Measurements from ENCODE around the gene CPTP.
"Not testable (repeated sequence)": the region's sequence is repeated elsewhere in the genome, so short reads cannot be mapped to it uniquely, and the experiment has no call there.

Gene CPTP

GRCh38 chr1:1352786-1353388 lies 28.3 kb downstream of the CPTP start:
- peak; percentile 41 for DNase-seq

DNA sequence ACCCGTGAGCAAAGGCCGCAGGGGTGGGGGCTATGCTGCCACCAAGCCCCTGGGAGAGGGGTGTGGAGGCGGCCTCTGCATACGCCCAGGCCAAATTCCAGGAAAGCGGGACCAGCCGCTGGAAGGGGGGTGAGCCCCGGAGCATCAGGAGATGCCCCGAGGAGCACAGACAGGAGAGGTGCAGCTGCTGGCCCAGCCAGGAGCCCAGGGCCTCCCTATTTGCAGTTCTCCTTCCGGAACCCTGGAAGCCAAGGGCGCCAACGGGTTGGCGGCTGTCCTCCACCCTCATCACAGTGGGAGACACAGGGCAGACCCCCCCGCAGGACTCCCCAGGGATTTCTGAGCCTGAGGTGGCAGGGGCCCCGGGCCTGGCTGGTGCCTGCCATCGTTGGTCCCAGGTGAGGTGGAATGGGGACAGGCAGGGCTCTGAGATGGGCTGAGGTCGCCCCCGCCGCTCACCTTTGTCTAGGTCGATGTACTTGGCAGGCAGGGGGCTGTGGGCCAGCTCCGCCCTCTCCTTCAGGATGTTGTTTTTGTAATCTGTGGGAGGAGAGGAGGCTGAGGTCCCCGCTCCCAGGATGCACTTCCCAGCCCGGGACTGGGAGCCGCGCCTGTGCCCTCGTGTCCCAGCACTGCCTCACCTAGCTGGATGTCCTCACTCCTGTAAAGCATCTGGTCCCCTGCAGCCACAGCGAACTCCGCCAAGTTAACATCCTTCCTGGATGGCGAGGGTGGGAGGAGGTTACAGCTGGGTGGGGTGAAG lies 29.0 kb downstream of the CPTP start:
- no peak for DNase-seq

GRCh38 chr1:1354271-1355247 lies 30.0 kb downstream of the CPTP start:
- no peak for DNase-seq

DNA sequence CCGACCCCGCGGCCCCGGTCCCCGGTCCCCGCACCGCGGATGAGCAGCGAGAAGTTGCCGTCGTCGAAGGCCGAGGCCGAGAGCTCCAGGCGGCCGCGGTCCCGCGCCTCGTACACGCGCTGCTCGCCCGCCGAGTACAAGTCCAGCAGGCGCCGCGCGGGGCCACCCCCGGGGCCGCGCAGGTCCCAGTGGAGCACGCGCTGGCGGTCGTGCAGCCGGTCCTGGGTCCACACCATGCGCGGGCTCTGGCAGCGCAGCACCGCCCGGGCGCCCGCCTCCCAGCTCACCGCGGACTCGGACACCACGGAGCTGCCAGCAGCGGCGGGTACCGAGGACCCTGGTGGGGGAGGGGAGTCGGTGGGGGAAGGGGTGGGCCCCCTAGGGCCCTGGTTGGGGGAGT lies 30.8 kb downstream of the CPTP start:
- DNase-seq, result no peak

DNA sequence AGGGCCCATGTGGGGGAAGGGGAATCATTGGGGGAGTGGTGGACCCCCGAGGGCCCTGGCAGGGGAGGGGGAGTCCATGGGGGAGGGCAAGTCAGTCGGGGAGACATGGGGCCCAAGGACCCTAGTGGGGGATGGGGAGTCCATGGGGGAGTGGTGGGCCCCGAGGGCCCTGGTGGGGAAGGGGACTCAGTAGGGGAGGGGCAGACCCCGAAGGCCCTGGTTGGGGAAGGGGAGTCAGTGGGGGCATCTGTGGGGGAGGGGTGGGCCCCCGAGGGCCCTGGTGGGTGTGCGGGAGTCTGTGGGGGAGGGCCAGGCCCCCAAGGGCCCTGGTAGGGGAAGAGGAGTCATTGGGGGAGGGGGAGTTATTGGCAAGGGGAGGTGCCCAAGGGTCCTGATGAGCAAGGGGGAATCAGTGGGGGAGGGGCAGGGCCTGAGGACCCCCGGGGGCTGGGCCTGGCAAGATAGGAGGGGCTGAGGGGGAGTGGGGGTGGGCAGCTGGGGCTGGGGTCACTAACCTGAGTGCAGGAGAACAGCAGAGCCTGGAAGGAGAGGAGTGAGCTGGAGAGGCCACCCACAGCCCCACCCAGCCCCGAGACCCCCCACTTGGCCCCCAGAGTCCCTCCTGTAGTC lies 31.7 kb downstream of the CPTP start:
- no peak for DNase-seq

- peak; percentile 48 for DNase-seq
These were observed 32.3 kb downstream of the CPTP start for GRCh38 chr1:1356796-1357401.

GRCh38 chr1:1357871-1358432 lies 33.4 kb downstream of the CPTP start:
- DNase-seq, result no peak

- DNase-seq, result no peak
These were observed 34.0 kb downstream of the CPTP start, which contains the start of gene MXRA8 for GRCh38 chr1:1358433-1359271. MXRA8 (minus strand) TSS chr1:1358555; CDS start chr1:1358504, 51 bp downstream.

- DNase-seq, result no peak
These were observed 34.7 kb downstream of the CPTP start for GRCh38 chr1:1359308-1359663.

GRCh38 chr1:1359664-1360468 lies 35.3 kb downstream of the CPTP start:
- DNase-seq, result no peak

GRCh38 chr1:1360506-1361169 lies 36.0 kb downstream of the CPTP start:
- no peak for DNase-seq

DNA sequence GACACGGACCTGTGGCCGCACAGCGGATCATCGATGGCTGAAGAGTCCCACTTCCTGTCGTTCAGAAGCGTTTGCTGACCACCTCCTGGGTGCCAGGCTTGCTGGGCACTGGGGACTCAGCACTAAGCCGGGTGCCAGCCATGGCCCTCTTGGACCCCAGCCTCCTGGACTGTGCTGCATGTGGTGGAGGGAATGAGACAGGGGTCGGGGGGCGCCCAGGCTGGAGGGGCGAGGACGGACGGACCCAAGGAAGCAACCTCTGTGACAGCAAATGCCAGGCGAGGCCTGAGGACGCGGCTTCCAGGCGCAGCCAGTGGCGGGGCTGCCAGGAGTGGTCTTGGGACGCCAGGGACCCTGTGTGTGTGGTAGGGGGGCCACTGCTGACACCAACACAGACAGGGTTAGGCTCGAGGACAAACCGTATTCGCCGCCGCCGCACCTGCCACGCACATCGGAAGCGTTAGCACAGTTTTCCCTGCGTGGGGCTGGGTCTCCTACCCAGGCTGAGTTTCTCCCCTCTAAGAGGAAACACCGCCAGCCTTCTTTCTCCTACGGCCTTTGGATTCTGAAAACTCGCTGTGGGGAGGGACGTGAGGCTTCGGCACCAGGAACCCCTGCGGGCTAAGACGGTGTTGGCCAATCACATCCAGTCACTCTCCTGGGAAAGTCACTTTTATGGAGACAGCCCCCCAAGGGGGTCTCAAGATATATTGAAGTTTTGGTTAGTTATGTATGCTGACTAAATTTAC lies 36.8 kb downstream of the CPTP start:
- DNase-seq, result no peak

- DNase-seq, result no peak
These were observed 37.4 kb downstream of the CPTP start for GRCh38 chr1:1361982-1362423.

GRCh38 chr1:1364266-1364665 lies 39.7 kb downstream of the CPTP start:
- no peak for DNase-seq

DNA sequence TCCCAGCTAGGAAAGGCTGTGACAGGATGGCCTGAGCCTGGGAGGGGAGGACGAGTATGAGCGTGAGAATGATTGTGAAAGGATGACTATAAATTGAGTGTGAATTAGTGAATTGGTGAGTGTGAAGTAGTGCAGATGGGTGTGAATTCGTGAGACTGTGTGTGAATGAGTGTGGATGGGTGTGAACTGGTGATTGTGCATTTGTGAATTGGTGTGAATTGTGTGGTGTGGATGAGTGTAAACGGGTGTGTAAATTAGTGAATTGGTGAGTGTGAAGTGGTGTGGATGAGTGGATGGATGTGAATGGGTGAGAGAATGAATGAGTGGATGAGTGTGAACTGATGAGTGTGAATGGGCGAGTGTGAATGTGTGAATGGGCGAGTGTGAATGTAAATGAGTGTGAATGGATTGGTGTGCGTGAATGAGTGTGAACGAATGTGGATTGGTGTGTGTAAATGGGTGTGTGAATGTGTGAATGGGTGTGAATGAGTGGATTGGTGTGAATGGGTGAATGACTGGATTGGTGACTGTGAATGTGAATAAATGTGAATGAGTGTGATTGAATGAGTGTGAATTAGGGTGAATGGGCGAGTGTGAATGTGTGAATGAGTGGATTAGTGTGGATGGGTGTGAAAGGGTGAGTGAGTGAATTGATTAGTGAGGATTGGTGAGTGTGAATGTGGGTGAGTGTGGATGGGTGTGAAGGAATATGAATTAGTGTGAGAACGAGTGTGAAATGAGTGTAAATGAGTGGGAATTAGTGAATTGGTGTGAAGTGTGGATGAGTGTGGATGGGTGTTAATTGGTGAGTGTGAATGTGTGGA lies 41.5 kb downstream of the CPTP start:
- DNase-seq, result no peak

GRCh38 chr1:1366699-1367066 lies 42.1 kb downstream of the CPTP start:
- DNase-seq, result no peak

DNA sequence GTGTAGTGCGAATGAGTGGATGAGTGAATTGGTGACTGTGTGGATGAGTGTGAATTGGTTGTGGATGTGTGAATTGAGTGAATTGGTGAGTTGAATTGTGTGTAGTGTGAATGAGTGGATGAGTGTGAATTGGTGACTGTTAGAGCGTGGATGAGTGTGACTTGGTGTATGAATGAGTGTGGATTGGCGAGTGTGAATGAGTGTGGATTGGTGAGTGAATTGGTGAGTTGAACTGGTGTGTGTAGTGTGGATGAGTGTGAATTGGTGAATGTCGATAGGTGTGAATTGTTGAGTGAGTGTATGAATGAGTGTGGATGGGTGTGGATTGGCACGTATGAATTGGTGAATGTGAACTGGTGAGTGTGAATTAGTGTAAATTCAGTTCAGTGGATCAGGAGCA lies 42.7 kb downstream of the CPTP start:
- DNase-seq, result no peak

DNA sequence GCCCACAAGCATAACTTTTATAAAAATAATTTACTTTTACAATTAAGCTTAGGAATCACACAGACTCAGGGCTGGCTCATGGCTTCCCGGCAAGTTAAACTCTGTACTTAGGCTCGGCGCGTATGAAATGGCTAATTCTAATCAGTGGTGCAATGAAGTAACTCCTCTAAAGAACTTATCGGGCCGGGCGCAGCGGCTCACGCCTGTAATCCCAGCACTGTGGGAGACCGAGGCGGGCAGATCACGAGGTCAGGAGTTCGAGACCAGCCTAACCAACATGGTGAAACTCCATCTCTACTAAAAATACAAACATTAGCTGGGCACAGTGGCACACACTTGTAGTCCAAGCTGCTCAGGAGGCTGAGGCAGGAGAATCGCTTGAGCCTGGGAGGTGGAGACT lies 45.5 kb downstream of the CPTP start:
- DNase-seq, result not testable (repeated sequence)

Measured in RPMI8226 (cell line).